NCI-H1048 (cell line): Measurements from ENCODE around the gene PDLIM3.
"Not testable (repeated sequence)": the region's sequence is repeated elsewhere in the genome, so short reads cannot be mapped to it uniquely, and the experiment has no call there.

Experiments used
- DNase-seq: peaks from one replicate; lab custom pipeline; 2025; lab: John Stamatoyannopoulos, UW

The PDLIM3 gene

DNA sequence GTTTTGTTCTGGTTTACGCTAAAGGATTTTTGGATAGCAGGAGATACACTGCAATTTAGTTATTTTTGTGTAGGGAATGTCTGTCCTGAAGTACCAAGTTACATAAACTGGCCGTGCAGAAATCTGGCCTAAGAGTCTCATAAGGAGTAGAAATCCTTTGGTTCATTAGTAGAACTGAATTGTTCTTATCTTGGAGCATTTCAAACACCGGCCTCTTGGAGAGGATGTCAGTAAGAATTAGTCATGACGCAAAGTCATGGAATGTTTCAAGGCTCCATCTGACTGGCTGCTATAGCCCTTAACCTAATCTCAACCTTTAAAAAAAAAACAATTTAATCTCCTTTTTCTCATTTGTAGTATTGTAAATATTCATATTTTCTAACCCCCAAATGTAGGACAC lies 15.2 kb downstream of the PDLIM3 start:
- DNase-seq = no peak

DNA sequence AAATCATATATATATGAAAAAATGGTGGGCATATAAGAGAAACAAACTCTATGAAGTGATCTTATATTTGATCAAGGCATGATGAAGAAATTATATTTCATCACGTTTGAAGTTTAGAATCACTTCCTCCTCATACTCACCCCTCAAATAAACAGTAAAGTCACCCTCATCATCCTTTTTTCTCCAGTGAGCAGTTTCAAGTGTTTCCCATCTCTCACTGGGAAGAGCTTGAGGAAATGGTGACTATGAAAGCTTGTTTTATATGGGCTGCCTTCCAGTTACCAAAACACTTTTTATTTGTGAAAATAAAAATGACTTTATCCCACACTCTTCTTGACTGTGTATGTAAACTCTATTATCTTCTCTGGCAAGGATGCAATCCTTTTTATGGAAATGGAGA lies 16.8 kb downstream of the PDLIM3 start:
- no peak for DNase-seq

DNA sequence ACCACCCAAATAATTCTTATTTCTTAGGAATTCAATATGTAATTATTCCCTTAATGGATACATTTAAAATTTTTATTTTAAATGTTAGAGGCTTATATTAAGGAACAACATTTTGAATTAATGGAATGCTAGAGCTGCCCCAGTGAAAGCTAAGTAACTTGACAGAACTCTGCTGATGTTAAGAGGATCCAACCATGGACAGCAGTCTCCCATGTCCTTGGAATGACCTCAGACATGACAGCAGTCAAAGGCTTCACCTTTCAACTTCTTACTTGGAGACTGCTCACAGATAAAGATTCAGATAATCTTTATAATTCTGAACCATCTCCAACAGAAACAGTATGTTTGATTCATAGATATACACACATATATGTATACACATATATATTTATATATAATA lies 17.2 kb downstream of the PDLIM3 start:
- DNase-seq = no peak

DNA sequence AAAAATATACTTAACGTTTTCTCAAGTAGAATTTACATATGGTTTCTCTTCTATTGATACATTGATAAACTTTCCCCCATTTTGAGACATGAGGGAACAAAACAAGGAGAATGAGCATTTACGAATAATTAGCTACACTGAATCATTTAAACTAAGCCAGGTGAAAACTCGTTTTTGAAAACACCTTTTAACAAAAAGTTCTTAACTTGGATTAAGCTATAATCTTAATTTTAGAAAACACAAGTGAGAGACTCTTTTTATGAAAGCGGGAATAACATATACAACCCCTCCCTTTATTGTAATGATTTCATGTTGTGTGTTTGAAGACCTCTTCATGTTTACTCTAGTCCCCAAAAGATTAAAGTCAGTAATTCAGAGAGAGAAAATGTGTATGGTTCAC lies 20.1 kb downstream of the PDLIM3 start:
- no peak for DNase-seq

DNA sequence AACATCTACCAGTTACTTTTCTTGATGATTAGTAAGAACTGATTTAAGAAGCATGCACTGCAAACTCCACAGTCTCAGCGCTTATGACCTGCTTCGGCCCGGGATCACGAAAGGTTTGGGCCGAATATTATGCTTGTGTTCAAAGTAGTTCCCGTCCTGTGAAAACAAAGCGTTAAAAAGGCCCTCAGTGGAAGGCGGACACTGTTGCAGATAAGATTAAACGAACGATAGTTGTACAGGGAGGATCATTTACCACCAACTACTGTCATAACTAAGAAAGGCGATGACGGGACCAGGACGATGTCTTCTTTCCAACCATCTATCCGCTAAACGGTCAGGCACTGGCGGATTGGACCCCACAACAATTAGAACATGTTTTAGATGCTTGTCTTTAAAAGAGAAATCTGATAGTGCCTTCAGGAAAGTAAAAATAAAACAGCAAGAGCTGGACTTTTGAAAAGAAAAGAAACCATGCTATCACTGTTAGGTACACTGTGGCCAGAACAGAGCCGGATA lies 21.1 kb downstream of the PDLIM3 start:
- DNase-seq = no peak

DNA sequence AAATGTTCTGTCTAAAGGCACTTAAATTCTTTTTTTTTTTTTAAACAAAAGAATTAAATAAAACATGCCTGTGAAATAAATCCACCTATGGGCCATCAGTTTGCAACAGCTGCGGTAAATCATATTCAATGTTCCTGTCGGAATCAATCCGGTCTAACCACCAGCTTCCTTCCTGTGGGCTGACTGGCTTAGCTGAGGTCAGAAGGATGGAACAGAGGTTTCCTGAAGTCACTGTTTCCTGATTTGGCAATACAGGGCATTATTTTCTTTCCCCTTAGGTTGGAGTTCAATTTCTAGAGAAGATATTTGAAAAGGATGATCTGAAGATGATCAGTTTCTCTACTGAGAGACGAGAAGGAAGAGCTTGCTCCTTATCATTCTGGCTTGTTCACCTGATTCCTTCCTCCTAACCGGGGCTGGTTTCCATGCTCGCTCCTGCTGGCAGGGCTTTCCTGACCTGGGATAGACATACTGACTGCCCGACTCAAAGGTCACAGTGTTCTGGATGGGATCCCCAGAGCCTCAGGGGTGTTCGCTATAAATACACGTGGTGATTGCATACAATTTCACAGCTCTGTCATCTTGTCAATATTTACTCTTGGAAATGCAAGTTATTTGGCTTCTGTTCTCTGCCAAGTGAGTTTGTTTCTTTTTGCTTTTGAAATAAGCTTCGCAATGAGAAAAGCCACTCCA lies 21.7 kb downstream of the PDLIM3 start:
- no peak for DNase-seq

DNA sequence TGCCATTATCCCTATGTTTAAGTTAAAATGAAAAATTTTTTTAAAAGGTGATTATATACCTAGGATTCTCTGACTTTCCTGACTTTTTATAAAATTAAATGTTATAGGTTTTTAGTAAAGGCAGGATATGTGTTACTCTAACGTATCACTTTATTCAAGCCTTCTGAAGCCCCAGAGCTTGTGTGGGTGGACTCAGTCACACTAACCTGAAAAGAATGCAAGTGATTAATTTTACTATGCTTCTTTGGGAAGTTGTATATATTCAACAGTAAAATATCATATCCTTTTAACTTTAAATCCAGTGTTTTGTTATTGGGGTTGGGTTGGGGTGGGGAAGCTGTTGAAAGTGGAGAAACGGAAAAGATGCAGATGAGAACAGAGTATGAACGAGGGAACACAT lies 22.8 kb downstream of the PDLIM3 start:
- no peak for DNase-seq

DNA sequence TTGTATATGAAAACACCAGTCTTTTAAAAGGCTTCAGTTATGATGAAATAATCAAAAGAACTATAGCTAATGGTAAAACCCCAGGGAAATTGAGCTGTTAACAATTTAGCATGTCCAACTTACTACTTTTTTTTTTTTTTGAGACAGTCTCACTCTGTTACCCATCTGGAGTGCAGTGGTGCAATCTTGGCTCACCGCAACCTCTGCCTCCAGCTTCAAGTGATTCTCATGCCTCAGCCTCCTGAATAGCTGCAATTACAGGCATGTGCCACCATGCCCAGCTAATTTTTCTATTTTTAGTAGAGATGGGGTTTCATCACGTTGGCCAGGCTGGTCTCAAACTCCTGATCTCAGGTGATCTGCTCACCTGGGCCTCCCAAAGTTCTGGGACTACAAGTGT lies 24.1 kb downstream of the PDLIM3 start:
- DNase-seq = not testable (repeated sequence)

DNA sequence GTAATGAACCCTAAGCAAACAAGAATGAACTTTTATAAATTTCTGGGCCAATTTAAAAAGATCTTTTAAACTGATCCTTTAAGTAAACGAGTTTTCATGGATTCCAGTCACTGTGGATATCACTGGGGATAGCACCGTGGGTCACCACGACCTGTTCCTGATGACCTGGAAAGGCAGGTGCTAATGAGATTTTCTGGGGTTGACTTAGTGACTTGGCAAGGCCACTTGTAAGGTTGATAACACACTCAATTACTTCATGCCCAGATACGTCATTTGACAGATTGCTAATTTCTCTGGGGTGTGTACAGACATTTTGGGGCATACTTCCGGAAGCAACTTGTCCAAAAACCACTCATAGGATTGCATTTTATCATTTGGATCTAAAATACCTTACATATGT lies 24.5 kb downstream of the PDLIM3 start:
- no peak for DNase-seq

DNA sequence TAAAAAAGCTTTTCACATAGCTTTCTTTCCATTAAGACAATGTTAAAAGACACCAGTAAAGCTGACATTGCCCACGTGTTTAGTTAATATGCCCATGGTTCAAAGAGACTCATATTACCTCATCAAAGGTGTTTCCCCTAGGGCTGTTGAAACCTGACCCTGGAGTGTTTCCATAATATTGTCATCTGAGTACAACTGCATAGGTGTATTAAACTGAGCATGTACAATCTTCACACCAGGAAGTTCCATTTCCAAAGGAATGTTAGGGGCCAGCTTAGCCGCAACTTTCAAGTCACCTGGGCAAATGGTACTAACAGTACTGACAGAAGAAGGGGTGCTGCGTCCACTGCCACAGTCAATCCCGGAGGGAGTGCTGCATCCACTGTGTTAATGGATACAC lies 27.1 kb downstream of the PDLIM3 start:
- DNase-seq = no peak

DNA sequence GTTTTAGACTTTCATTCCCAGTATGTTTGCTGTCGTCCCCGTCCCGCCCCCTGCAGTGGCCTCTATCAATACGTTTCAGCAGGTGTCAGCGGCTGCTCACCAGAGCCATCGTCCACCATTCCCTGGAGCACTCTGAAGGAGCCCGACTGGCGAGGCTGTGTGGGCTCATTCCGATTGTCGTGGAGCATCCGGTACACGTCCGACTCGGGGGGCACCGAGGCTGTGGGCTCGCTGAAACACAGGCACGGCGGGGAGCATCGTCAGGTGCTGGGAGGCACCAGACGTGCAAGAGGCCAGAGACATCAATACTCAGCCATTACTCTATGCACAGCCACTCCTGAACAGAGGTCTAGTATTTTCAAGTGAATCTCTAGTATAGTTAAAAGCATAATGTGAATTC lies 28.9 kb downstream of the PDLIM3 start:
- no peak for DNase-seq

DNA sequence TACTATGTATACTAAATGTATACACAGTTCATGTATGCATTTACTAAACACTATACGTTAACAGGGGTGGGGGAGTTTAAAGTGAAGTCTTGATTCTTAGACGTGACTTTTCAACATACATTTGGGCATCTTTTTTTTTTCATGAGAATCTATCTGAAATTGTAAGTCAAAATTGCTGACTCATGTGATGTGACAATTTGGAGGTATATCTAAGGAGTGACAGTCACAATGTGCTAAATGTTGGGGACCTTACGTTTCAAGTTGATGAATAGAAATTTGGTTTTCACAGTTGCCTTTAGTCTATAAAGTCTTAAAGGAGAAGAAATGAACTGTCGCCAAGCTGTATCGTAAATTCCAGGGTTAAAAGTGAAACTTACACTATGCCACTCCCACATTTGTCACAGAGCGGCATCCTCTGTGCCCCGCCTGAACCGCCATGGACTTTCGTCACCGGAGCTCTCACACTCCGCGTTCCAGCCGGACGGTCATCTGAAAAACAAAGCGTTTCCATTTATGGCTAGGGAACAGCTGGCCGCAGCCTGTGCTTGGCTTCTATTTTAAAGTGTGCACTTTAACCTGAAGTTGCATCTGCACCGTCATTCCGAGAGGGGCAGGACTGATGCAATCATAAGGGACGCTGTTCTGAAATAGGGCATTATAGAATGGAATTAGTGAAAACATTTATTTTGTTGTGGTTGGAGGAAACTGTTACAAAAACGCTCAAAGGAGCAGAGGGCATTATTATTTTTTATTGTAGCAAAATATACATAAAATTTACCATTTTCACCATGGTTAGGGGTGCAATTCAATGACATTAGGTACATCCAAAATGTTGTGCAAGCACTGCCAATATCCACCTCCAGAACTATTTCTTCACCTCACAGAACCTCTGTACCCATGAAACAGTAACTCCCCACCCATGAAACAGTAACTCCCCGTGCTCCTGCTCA lies 30.9 kb downstream of the PDLIM3 start:
- no peak for DNase-seq

DNA sequence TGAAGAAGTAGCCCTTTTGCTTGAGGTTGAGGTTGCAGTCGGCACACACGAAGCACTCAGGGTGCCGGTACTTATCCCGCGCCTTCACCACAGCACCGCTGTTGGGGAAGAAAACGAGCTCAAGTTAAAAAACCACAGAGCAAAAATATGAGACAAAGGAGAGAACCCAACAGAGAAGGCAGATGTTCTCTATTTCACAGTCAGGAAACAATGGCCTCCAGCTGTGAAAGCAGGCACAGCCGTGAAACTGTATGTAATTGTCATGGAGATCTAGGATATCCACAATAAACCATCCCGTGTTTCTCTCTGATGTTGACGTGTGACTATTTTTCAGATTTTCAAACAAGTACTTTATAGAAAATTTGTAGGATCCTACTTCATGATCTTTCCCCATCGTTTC lies 32.9 kb downstream of the PDLIM3 start:
- no peak for DNase-seq

DNA sequence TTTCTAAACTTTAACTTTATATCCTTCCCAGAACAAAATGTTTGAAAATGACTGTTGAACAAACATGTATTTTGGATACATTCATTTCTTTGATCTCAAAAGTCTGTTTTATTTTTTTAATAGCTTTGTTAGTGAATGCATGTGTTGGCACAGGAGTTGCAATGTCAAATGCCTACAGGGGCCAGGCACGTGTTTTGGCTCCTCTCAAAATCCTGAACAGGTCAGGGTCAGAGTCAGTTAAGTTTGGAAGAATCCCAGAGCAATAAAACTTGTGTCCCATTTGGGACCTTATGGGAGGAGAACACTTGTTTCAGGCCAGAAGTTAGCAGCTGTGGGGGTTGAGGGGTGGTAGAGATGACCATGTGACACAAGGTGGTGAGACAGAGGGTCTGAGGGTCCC lies 34.7 kb downstream of the PDLIM3 start:
- DNase-seq = no peak

DNA sequence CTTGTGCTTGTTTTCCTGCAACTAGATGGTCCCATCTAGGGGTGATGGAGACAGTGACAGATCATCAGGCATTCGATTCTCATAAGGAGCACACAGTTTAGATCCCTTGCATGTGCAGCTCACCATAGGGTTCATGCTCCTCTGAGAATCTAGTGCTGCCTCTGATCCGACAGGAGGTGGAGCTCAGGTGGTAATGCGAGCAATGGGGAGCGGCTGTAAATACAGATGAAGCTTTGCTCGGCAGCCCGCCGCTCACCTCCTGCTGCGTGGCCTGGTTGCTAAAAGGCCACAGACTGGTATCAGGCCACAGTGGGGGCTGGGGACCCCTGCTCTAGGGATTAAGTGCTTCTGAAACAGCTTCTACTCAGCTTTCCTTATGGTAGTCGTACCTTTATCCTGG lies 35.3 kb downstream of the PDLIM3 start:
- DNase-seq = no peak

DNA sequence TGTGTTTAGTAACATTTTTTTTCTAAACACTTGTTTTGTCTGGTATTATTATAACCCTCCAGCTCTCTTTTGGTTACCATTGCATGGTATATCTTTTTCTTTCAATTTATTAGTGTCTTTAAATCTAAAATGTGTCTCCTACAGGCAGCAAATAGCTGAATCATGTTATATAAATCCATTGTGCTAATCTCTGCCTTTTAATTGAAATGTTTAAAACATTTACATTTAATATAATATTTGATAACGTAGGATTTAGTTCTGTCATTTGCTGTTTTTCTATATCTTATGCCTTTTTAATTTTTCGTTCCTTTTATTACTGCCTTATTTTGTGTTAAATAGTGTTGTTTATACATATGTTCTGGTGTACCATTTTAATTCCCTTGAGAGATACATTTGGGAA lies 46.7 kb downstream of the PDLIM3 start:
- no peak for DNase-seq

DNA sequence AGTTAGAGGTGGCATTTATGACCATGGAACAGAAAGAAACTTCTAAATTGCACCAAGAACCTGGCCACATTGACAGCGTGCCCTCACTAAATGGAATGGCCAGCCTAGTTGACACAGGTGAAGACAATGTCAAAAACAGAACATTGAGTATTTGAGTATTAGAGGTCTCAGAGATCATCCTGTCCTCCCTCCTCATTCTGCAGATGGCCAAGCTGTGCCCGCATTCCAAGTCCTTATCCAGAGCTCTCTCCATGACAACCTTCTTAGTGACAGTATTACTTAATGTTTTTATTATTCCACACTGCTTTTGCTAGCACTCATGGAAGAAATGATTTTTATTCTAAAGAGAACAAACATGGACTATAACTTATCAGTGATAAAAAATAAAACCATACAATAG lies 53.9 kb downstream of the PDLIM3 start:
- DNase-seq = no peak

DNA sequence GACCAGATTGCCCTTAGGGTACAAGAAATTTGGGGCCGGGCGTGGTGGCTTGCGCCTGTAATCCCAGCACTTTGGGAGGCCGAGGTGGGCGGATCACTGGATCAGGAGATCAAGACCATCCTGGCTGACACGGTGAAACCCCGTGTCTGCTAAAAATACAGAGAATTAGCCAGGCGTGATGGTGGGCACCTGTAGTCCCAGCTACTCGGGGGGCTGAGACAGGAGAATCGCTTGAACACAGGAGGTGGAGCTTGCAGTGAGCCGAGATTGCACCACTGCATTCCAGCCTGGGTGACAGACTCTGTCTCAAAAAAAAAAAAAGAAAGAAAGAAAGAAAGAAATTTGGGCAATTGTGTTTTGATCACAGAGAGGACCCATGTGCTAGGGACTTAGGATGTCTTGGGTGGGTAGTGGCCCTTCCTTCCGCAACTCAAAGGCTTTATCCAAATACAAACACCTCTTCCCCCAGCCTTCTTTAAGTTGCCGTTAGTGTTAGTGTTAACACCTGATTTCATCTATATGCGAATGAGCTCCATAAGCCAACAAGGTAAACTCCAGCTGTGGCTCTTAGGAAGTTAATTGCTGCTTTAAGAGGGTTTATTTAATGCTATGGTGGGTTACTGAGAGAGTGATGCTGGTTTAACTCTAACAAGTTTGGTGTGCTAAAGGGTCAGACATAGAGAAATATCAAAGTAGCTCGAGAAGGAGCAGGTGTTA lies 55.1 kb downstream of the PDLIM3 start:
- no peak for DNase-seq

DNA sequence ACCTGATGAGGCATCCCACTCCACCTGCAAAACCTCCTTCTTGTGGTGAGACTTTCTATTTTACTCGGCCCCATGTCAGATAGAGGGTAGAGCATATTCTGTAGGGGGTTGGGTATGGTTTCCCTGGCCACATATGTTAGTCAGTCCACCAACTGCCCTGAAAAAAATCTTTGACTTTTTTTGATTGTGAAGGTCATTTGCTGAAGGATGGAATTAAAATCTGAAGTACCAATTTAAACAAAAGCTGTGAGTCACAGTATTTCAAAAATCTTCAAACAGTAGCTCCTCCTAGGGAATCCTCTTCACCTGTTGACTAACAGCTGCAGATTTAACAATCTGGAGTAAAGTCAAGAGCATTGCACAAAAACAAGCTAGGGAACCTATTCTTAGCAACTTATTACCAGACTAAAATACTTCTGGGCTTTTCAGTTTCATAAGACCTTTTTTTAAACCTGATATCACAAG lies 55.8 kb downstream of the PDLIM3 start:
- DNase-seq = no peak

DNA sequence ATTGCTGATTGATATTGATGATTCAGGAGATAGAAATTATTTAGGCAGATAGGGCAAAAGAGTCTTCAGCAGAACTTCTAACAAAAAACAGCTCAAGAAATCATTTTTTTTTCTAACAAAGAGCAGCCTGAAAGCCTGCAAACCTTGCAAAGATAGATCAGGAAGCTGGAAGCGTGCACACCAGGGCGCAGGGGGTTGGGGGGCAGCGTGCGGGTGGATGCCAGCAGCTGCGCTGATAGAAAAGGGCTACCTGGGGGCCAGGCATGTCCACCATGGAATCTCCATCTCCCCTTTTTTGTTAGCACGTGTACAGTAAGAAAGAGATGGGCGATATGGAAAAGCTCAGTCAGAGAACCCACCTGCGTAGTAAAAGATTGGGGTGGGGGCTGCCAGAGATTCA lies 62.1 kb downstream of the PDLIM3 start:
- DNase-seq = no peak

DNA sequence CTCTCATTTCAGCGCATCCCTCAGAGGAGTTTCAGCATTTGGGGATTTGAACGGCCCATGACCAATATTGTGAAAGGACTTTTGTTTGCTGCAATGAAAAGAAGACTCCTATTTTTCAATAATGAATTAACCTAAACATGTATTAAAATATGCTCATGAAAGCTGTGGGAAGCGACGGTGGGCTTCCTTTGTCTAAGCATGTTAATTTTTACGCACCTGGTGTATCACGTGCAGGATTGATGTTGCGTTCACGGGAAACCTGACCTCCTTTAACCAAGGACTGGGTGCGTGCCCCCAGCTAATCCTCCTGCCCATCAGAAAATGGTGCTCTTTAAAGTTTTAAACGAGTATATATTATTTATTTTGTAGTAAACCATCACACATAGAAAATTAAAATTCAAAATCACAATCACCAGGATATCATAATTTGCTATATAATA lies 63.2 kb downstream of the PDLIM3 start:
- DNase-seq = no peak
